ENCODE data around the gene TCL1A.

GRCh38 chr14:95664546-95664945, 49.4 kb downstream of the TCL1A start:
- TF ChIP-seq CTCF (IDR thresholded peaks at IDR 0.05) (no peak), POLR2A (IDR thresholded peaks at IDR 0.05) (no peak), EP300 (IDR thresholded peaks at IDR 0.05) (no peak)
